ENCODE measurements around the gene ADGRD1.
"Not testable (repeated sequence)": the region's sequence is repeated elsewhere in the genome, so short reads cannot be mapped to it uniquely, and the experiment has no call there.

Gene ADGRD1
- long read RNA-seq, donor 1, full-length matches to known transcripts: 1 of 1 reads
- long read RNA-seq, donor 1, partial matches to known transcripts: 0 of 1 reads
- long read RNA-seq, donor 1, other reads (novel, unspliced or antisense): 0 of 1 reads
- long read RNA-seq, donor 2: 0 reads
- long read RNA-seq, donor 3: 0 reads
- long read RNA-seq, donor 4, full-length matches to known transcripts: 2 of 2 reads
- long read RNA-seq, donor 4, partial matches to known transcripts: 0 of 2 reads
- long read RNA-seq, donor 4, other reads (novel, unspliced or antisense): 0 of 2 reads
- long read RNA-seq, donor 5, partial matches to known transcripts: 0 of 1 reads
- long read RNA-seq, donor 5, other reads (novel, unspliced or antisense): 0 of 1 reads
- long read RNA-seq, donor 6: 0 reads
- long read RNA-seq, donor 7: 0 reads
- long read RNA-seq, donor 8: 0 reads

GRCh38 chr12:130953771-130954543 lies at the start of gene ADGRD1:
Gene ADGRD1 (plus strand): TSS chr12:130953907. CDS start chr12:130954466, 559 bp downstream.
- DNase-seq: peak; percentile 69

GRCh38 chr12:130904064-130904463 lies 49.6 kb upstream of the ADGRD1 start:
- DNase-seq: no peak

DNA sequence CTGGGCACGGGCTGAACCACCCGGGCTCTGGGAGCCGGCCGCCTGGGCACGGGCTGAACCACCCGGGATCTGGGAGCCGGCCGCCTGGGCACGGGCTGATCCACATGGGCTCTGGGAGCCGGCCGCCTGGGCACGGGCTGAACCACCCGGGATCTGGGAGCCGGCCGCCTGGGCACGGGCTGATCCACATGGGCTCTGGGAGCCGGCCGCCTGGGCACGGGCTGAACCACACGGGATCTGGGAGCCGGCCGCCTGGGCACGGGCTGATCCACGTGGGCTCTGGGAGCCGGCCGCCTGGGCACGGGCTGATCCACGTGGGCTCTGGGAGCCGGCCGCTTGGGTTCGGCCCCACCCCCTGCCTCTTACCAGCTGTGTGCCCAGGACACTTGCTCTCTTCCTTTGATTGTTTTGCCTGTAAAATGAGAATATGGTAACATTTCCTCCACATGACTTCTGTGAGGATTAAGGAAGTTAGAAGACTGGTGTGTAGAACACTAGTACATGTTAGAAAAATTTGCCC lies 48.7 kb upstream of the ADGRD1 start:
- DNase-seq: not testable (repeated sequence)

DNA sequence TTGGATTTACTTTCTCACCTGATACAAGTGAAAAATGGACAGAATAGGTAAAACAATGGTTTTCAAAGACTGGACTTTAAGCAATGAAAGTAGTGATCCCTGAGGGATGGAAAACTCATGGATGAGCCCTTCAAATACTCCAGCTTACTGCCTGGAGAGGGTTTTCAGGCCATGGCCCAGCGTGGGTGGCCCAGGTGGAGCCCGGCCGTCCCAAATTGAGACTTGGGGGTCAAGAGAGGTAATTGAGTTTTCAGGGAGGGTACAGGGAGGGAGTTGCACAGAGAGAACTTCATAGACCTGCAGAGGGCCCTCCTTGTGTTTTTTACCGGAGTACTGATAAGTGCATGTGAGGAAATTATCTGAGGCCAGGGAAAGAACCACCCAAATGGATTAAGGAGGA lies 44.6 kb upstream of the ADGRD1 start:
- DNase-seq: no peak

- no peak for DNase-seq
These were observed 42.5 kb upstream of the ADGRD1 start for GRCh38 chr12:130911193-130911592.

GRCh38 chr12:130911933-130912332 lies 41.8 kb upstream of the ADGRD1 start:
- DNase-seq: no peak

DNA sequence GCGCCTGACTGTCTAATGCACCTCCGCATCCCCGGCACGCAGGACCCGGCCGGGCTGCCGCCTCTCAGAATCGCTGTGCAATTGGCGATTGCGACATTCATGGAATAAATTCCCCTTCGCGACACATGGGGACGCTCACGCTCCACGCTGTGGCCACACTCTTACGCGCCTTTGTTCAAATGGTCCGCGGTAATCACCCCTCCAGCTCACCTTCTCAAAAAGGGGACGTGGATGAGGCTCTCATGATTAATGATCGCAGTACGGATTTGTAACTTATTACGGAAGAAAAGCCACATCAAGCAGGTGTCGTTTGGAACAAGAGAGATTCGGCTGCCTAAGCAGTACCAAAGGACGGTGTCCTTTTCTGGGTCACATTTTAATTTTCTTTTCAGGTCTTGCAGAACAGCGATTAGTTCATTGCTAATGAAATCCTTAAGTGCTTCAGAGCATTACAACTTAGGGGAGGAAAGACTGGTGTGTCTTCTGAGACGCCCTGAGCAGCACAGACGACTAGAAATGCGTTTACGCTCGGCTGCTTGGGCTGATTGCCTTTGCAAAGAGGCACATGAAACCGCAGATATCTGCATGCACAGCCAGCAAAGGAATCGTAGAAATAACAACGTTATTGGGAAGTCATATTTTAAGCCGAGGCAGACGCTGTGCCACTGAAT lies 37.3 kb upstream of the ADGRD1 start:
- peak; percentile 70 for DNase-seq

DNA sequence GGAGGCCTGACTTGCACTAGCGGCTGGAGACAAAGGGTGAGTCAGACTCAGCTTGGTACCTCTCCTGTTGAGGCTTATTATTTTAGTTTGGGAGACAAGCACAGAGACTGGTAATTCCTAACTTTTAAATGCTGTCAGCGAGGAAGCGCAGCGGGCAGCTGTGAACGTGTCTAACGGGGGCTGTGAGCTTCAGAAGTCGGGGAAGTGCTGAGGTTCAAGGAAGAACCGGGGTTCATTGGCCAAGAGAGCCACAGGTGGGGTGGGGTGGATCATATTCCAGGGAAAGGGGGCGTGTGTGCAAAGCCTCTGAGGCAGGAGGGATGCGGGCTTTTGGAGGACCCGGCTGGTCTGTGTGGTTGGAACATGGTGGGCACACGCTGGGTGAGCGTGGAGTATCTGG lies 36.1 kb upstream of the ADGRD1 start:
- no peak for DNase-seq

DNA sequence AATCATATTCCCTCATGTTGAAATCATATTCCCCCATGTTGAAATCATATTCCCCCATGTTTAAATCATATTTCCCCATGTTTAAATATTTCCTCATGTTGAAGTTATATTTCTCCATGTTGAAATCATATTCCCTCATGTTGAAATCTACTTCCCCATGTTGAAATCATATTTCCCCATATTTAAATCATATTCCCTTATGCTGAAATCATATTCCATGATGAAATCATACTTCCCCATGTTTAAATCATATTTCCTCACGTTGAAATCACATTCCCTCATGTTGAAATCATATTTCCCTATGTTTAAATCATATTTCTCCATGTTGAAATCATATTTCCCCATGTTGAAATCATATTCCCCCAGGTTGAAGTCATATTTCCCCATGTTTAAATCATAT lies 34.6 kb upstream of the ADGRD1 start:
- DNase-seq: no peak

GRCh38 chr12:130920119-130920703 lies 33.5 kb upstream of the ADGRD1 start:
- no peak for DNase-seq

- DNase-seq: no peak
These were observed 32.9 kb upstream of the ADGRD1 start for GRCh38 chr12:130920723-130921381.

GRCh38 chr12:130922511-130922953 lies 31.2 kb upstream of the ADGRD1 start:
- no peak for DNase-seq

DNA sequence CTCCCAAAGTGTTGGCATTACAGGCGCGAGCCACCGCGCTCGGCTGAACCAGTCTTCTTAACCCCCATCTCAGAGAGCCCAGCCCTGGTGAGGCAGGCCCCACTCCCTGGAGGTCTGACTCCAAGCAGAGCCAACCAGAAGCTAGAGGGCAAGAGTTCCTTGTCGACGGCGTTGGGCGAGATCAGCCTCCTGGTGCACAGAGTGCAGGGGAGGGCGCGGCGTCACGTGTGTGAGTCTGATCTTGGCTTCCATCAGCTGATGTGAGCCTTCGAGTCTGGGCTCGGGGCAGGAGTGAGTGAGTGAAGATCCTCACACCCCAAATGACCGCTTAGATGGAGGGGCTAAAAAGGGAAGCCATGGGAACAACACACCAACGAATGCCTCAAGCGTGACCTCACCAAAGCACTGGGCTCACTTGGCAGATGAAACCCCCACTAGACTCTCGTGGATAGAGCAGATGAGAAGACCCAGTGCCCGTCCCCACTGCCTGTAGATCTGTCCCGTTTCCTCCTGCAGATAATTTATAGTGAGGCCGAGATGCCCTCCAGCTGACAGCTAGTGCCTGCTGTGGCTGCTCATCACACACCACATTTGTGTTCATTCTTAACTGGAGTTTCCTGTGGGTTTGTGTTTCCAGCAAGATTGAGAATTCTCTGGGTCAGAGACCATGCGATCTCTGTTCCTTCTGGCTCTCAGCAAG lies 28.6 kb upstream of the ADGRD1 start:
- DNase-seq: no peak

- no peak for DNase-seq
These were observed 28.1 kb upstream of the ADGRD1 start for GRCh38 chr12:130925666-130926015.

- DNase-seq: no peak
These were observed 24.3 kb upstream of the ADGRD1 start for GRCh38 chr12:130929363-130929762.

GRCh38 chr12:130932061-130932930 lies 21.4 kb upstream of the ADGRD1 start:
- no peak for DNase-seq

DNA sequence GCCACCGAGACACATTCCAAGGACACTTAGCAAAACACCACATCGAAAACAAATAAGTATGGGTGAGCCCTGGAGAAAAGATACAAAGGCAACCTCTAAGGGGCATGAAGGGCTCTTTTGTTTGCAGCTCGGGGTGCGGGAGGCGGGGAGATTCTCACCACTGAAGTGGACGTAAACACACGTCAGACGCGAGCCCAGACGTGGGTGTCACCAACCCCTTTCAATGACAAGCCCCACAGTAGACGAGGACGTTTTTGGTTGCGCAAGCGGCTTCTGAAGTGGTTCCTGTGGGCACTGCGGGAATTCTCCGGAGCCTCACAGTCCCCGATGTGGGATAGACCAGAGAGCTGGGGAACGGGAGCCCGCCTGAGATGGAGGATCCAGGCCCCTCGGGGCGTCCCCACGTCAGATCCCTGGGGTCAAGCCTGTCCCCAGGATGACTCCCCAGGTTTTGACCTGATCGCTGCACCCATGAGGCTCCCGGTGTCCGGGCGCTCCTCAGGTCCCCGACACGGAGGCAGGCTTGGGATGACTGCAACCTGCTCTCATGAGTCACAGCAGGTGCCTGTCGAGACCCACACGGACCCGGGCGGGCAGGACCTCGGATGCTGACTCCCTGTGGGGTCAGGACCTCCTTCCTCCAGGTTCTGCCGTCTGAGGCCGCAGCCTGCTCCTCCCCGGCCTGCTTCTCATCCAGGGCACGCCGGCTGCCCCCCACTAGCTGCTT lies 20.3 kb upstream of the ADGRD1 start:
- no peak for DNase-seq

DNA sequence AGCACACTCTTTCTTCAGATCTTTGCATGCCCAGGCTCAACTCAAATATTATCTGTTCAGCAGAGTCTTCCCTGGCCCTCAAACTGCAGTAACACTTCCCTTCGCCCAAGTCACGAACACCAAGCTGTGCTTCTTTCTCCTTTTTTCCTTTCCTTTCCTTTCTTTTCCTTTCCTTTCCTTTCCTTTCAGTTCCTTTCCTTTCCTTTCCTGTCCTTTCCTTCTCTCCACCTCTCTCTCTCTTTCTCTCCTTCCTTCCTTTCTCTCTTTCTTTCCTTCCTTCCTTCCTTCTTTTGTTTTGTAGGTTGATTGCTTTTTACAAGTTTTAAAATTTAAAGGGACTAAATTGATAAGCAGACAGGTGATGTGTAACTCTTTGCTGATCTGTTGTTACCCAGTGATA lies 19.0 kb upstream of the ADGRD1 start:
- no peak for DNase-seq

DNA sequence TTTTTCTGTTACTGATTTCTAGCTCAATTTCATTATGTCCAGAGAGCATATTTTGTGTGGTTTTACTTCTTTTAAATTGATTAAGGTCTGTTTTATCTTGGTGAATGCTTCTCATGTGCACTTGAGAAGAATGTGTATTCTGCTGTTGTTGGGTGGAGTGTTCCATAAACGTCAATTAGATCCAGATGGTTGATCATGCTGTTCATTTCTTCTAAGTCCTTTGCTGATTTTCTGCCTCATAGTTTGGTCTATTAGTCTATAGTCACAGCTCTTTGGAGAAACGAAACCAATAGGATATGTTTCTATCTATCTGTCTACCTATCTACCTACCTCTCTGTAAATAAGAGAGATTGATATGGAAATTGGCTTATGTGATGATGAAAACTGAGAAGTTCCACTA lies 17.1 kb upstream of the ADGRD1 start:
- no peak for DNase-seq
